Measurements from ENCODE around the gene EDIL3.

DNA sequence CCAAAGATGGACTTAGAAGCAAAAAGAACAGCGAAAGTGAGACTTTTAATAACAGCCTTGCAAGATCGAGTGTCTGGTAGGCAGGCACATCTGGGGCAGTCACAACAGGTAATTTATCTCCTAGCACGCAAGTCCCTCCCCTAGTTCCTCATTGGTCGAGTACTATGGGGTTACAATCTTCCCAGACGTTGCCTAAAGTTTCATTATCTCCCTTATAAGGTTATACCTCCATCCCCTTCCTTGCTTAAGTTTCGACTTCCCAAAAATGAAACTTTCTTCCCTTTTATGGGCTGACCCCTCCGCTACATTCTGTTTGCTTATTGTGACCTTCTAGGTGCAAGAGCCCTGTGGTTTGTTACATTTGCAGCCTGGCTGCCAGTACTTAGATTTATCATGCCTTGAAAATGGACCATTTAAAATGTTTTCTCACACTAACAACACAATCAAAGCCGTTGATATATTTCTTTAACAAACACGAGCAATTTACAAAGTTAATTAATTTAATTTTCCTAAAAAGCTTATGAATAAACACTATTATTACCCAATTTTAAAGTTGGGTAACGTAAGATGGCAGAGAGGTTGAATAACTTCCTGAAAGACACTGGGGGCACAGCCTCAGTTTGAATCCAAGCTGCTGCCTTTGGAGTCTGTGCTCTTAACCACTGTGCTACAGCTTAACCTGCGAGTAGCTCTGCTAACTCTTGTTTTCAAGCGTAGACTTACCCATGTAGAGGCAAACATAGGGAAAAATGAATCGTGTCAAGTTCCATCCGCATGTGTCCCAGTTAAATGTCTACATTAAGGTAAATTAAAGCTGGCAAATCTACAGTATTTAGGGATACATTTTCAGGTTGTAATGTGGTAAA lies 91.7 kb downstream of the EDIL3 start:
- TF ChIP-seq EP300 (IDR thresholded peaks at IDR 0.05) (no peak), POLR2AphosphoS5 (IDR thresholded peaks at IDR 0.05) (no peak), POLR2A (IDR thresholded peaks at IDR 0.05) (no peak)

Data from sigmoid colon (tissue), 4 donors.